ENCODE results near the gene IMMP2L.

DNA sequence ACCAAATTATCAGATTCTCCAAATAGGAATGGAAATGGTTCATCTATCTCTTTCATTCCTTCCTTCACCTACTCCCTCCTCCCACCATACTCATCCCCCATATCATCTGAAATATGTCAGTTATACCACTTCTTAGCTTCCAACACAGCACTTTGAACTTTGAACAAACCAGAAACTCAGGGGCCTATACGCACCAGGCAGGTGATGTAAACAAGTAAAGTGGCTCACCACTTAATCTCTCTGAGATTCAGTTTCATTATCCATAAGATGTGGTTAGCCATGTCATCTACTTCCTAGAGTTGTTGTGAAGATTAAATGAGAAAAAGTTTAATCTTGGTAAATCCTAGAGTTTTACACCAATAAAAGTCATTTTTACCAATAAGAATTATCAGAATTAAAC is 537.3 kb downstream of the IMMP2L start:
- no peak for TF ChIP-seq JUNB (CRISPR knock-in tag; IDR thresholded peaks at IDR 0.05; ENCODE audit: borderline replicate concordance)
- TF ChIP-seq ZBTB40 (IDR thresholded peaks at IDR 0.05): no peak
- no peak for TF ChIP-seq ZBTB40 (CRISPR knock-in tag; IDR thresholded peaks at IDR 0.05)
- no peak for TF ChIP-seq NFYB (CRISPR knock-in tag; IDR thresholded peaks at IDR 0.05)
- TF ChIP-seq TEAD2 (CRISPR knock-in tag; IDR thresholded peaks at IDR 0.05): no peak
- no peak for TF ChIP-seq ZNF687 (CRISPR knock-in tag; IDR thresholded peaks at IDR 0.05)
- TF ChIP-seq, protein P1, sequence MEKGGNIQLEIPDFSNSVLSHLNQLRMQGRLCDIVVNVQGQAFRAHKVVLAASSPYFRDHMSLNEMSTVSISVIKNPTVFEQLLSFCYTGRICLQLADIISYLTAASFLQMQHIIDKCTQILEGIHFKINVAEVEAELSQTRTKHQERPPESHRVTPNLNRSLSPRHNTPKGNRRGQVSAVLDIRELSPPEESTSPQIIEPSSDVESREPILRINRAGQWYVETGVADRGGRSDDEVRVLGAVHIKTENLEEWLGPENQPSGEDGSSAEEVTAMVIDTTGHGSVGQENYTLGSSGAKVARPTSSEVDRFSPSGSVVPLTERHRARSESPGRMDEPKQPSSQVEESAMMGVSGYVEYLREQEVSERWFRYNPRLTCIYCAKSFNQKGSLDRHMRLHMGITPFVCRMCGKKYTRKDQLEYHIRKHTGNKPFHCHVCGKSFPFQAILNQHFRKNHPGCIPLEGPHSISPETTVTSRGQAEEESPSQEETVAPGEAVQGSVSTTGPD (CRISPR knock-in tag; IDR thresholded peaks at IDR 0.05): no peak
- no peak for TF ChIP-seq ZNF407 (CRISPR knock-in tag; IDR thresholded peaks at IDR 0.05; ENCODE audit: not compliant biosample characterization)
- no peak for TF ChIP-seq ZNF274 (CRISPR knock-in tag; IDR thresholded peaks at IDR 0.05)
- TF ChIP-seq PHF21A (CRISPR knock-in tag; IDR thresholded peaks at IDR 0.05): no peak
- TF ChIP-seq POLR2A (IDR thresholded peaks at IDR 0.05; ENCODE audit: insufficient read depth in 1 of 2, low read depth in 2 of 2, low read length in 2 of 2): no peak
- no peak for TF ChIP-seq JUND (CRISPR knock-in tag; IDR thresholded peaks at IDR 0.05)

Measured in HepG2 (cell line).